ENCODE results near the gene ABCC10. TPM values are rescaled to one million over a fixed set of nuclear protein-coding genes. Genes with fewer than 3 reads are reported as not detected.
"Not testable (repeated sequence)": the region's sequence is repeated elsewhere in the genome, so short reads cannot be mapped to it uniquely, and the experiment has no call there.

ABCC10 gene, protein sequence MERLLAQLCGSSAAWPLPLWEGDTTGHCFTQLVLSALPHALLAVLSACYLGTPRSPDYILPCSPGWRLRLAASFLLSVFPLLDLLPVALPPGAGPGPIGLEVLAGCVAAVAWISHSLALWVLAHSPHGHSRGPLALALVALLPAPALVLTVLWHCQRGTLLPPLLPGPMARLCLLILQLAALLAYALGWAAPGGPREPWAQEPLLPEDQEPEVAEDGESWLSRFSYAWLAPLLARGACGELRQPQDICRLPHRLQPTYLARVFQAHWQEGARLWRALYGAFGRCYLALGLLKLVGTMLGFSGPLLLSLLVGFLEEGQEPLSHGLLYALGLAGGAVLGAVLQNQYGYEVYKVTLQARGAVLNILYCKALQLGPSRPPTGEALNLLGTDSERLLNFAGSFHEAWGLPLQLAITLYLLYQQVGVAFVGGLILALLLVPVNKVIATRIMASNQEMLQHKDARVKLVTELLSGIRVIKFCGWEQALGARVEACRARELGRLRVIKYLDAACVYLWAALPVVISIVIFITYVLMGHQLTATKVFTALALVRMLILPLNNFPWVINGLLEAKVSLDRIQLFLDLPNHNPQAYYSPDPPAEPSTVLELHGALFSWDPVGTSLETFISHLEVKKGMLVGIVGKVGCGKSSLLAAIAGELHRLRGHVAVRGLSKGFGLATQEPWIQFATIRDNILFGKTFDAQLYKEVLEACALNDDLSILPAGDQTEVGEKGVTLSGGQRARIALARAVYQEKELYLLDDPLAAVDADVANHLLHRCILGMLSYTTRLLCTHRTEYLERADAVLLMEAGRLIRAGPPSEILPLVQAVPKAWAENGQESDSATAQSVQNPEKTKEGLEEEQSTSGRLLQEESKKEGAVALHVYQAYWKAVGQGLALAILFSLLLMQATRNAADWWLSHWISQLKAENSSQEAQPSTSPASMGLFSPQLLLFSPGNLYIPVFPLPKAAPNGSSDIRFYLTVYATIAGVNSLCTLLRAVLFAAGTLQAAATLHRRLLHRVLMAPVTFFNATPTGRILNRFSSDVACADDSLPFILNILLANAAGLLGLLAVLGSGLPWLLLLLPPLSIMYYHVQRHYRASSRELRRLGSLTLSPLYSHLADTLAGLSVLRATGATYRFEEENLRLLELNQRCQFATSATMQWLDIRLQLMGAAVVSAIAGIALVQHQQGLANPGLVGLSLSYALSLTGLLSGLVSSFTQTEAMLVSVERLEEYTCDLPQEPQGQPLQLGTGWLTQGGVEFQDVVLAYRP (N-terminal part only)
- polyA plus RNA-seq (ENCODE audit: insufficient read length in 12 of 12): 10 to 100 TPM in 11 of 12 donors, not detected in 1; 11.8 to 29.7 (median 15.5) TPM
- long read RNA-seq, donor 1, partial matches to known transcripts: 0 of 1 reads
- long read RNA-seq, donor 1, other reads (novel, unspliced or antisense): 0 of 1 reads
- long read RNA-seq, donor 2, partial matches to known transcripts: 5 of 5 reads
- long read RNA-seq, donor 2, other reads (novel, unspliced or antisense): 0 of 5 reads
- long read RNA-seq, donor 3, full-length matches to known transcripts: 1 of 1 reads
- long read RNA-seq, donor 3, partial matches to known transcripts: 0 of 1 reads
- long read RNA-seq, donor 3, other reads (novel, unspliced or antisense): 0 of 1 reads
- long read RNA-seq, donor 4: 0 reads
- long read RNA-seq, donor 5: 0 reads
- long read RNA-seq, donor 6, partial matches to known transcripts: 0 of 1 reads
- long read RNA-seq, donor 6, other reads (novel, unspliced or antisense): 0 of 1 reads
- long read RNA-seq, donor 7: 0 reads
- long read RNA-seq, donor 8, partial matches to known transcripts: 5 of 5 reads
- long read RNA-seq, donor 8, other reads (novel, unspliced or antisense): 0 of 5 reads
- long read RNA-seq, donor 9, partial matches to known transcripts: 5 of 5 reads
- long read RNA-seq, donor 9, other reads (novel, unspliced or antisense): 0 of 5 reads
- long read RNA-seq, donor 10, full-length matches to known transcripts: 1 of 6 reads
- long read RNA-seq, donor 10, partial matches to known transcripts: 5 of 6 reads
- long read RNA-seq, donor 10, other reads (novel, unspliced or antisense): 0 of 6 reads
- long read RNA-seq, donor 11, full-length matches to known transcripts: 1 of 1 reads
- long read RNA-seq, donor 11, partial matches to known transcripts: 0 of 1 reads
- long read RNA-seq, donor 11, other reads (novel, unspliced or antisense): 0 of 1 reads

DNA sequence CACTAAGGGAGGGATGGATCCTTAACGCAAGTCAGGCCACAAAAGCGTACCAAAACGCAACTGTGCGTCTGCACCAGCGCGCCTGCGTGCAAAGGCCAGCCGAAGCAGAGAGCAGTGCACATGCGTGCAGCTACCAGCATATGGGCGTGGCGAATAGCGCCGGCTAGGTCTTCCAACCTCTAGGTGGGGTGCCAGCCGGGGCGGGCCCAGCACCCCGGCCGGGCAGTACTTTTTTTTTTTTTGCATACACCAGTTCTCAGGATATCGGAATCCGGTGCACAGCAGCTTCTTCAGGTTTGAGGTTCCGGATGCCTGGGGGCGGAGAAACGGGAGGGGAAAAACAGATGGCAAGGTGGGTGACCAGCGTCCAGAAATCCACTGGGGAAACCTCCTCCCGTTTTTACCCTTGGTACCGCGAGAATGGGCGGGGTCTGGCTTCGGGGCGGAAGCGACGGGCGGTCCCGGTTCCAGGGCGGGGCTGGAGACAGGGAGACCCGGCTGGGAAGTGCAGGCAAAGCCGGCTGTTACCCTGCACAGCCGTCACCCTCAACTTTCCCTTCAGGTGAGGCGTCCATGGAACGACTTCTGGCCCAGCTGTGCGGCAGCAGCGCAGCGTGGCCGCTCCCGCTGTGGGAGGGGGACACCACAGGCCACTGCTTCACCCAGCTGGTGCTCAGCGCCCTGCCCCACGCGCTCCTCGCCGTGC lies at the start of gene ABCC10:
Gene ABCC10 (plus strand): TSS at position 136 of the 706 bp plus-strand sequence. CDS start 438 bp downstream, at position 574.
- DNase-seq: peak; percentile 96

DNA sequence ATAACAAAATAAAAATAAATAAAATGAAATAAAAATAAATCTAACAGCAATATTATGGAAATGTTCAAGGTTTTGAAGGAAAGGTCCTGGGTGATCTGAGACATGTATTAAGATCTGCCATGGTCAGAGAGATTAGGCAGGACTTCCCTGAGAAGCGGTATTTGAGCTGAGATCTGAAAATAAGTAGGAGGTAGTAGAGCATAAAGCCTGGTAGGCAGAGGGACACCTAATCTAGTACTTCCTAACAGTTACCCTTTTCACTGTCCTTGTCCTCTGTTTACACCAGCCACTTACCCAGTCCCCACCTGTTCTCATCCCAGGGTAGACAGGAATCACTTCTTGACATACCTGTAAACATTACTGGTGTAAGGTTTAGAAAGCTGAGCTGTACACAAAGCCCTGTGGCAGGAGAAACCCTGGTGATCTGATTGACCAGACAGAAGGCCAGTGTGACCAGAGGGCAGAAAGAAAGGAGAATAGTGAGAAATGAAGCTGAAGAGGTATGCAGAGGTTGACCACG lies 49.6 kb upstream of the ABCC10 start:
- DNase-seq: no peak

DNA sequence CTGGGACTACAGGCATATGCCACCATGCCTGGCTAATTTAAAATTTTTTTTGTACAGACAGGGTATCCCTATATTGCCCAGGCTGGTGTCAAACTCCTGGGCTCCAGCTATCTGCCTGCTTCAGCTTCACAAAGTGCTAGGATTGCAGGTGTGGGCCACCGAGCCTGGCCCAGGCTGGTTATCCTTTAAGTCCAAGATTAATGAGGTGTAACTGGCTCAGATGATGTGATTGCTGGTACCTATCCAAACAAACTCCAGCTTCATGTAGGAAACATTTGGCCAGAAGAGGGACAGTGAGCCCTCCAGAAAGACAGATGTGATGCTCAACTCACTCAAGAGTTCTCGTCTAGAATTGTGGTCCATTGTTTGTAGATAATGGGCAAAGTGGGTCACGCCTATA lies 48.7 kb upstream of the ABCC10 start:
- no peak for DNase-seq

DNA sequence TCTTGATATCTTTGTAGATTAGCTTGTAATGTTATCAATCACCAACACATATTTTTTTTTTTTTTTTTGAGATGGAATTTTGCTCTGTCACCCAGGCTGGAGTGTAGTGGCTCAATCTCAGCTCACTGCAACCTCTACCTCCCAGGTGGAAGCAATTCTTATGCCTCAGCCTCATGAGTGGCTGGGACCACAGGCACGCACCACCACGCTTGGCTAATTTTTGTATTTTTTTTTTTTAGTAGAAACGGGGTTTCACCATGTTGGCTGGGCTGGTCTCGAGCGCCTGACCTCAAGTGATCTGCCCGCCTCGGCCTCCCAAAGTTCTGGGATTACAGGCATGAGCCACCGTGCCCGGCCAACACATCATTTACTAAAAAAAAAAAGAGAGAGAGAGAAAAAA lies 46.5 kb upstream of the ABCC10 start:
- DNase-seq: not testable (repeated sequence)

DNA sequence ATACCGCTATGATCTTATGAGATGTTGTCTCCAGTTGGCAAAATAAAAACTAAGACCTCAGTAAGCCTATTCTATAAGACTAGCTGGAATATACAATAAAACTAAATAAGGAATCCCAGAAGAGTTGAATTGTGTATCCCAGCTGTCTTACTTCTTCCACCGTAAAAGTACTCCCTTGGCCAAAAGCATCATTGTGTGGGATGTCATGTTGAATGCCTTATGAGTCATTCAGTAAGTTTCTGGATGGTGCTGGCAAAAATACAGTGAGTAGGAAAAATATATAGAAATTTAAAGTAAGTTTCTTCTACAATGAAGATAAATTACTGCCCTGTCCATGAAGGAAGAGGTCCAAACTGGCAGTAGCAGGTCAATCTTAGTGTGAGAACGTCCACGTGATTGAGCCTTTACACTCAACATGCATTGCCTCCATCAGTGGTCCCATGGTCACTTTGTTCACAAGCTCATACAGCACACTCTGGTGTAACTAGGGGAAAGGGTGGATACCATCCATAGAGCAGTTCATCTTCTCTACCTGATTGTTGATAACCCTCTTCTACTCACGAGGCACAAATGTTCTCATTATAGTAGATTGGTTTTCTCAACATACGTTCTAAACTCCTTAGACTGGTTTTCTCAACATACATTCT lies 44.2 kb upstream of the ABCC10 start:
- DNase-seq: no peak

DNA sequence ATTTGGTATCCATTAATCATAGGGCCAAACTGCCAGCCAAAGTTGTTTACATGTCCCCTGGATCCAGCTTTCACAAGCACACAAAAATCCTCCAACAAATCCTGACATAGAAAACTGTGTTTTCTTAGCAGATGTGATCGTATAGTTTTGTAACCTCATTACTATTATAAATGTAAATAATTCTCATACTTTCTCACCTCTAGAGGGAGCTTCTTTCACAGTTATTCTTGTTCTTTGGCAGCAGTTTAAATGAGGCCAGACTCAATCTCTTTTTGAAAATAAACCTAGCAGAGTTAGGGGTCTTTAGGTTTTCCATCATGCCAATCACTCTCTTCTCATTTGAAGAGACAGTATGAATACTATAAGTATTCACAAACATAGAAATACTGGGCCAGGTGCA lies 40.8 kb upstream of the ABCC10 start:
- no peak for DNase-seq

DNA sequence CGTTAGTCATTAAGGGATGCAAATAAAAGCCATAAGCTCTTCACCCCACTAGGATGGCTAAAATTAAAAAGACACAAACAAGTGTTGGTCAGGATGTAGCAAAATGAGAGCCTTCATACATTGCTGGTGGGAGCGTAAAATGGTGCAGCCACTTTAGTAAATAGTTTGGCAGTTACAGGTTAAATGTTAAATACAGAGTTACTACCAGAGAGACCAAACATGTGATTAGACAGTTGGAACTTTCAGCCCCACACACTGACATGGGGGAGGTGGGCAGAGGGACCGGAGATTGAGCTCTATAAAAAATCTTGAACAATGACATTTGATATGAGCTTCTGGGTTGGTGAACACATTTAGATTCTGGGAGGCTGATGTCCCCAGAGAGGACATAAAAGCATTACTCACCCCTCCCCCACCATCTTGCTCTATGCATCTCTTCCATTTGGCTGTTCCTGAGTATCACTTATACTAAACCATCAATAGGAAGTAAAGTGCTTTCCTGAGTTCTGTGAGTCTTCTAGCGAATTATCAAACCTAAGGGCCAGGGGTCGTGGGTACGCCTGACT lies 37.5 kb upstream of the ABCC10 start:
- no peak for DNase-seq

DNA sequence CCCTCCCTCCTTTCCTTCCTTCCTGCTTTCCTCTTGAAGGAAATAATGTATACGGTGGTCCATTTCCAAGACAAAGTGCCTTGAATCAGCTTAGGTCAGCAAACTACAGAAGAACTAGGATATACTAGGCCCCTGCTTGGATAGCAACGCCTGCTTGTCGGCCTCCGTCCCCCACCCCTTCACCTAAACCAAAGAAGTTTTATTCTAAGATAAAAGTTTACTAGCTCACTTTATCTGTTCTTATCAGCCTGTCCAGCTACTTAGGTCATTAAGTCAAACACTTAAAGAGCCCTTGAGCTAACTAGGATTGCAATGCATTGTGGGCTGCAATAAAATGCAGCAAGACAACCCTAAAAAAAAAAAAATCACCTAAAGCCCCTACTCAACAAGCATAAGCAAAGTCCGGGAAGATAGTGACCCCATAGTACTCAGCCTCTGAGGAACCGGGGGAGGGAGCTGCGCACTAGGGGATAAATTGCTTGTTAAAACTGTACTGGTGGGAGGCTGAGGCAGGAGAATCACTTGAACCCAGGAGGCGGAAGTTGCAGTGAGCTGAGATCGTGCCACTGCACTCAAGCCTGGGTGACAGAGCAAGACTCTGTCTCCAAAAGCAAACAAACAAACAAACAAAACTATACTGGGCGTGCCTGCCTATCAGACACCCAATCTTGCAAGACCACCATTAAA lies 36.4 kb upstream of the ABCC10 start:
- DNase-seq: not testable (repeated sequence)

DNA sequence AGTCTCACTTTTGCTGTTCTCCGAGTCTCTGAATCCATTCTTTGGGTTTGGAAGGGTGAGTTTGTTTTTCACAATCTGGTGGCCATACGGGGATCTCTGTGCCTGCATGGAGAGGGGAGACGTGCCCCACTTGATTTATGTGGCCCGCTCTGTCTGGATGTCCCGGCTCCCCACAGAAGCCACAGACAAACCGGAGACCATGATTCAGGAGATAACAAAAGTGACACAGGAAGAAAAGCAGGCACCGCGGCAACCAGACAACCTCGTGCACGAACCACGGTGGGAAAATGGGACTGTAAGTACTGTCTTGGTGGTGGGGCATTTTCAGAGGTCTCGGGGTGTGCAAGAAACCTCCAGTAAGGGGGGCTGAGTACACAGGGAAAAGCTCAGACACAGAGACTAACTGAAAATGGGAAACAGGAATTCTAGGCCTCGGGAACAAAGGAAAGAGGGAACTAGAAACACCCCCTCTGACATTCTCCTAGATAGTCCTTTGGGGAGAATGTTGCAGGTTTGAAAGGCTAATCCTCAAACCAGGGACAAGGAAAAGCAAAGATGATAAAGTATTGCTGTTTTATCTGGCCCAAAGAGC lies 35.8 kb upstream of the ABCC10 start:
- DNase-seq: no peak

DNA sequence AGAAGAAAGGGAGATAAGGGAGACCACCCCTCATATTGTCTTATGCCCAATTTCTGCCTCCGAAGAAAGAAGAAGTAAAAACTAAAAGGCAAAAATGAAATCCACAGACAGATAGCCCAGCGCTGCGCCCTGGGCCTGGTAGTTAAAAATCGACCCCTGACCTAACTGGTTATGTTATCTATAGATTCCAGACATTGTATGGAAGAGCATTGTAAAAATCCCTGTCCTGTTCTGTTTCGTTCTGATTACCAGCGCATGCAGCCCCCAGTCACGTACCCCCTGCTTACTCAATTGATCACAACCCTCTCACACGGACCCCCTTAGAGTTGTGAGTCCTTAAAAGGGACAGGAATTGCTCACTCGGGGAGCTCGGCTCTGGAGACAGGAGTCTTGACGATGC lies 34.2 kb upstream of the ABCC10 start:
- not testable (repeated sequence) for DNase-seq

DNA sequence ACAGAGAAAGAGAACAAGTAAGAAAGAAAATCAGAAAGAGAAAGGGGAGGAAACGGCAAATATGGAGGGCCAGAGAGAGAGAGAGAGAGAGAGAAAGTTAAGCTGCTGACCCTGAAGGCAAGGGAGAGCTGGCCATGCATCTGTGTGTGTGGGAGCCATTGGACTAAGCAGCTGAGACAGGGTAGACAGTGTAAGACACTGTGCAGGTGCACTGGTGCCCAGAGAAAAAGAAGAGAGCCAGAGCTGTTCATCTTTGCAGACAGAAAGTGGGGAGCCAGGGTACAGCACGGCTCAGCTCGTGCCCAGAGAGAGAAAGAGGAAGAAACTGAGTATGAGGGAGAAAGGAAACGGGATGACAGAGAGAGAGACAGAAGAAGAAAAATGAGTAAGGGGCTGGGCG lies 33.7 kb upstream of the ABCC10 start:
- no peak for DNase-seq

DNA sequence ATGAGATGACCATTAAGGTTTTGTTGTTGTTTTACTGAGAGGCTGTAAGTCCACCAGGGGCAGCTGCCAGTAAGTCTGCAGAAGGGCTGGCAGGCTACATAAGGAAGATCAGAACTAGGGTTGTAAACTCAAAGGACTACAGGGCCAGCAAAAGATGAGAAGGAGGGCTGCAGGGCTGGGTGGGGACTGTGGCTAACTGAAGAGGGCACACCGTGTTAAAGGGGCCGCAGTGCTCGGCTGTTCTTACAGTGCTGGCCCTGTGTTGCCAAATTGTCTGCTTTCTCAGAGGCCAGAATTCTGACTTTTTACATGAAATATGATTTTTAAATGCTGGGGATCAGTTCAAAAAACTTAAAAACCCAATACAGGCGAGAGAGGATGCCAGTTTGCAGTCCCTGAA lies 32.4 kb upstream of the ABCC10 start:
- DNase-seq: no peak

DNA sequence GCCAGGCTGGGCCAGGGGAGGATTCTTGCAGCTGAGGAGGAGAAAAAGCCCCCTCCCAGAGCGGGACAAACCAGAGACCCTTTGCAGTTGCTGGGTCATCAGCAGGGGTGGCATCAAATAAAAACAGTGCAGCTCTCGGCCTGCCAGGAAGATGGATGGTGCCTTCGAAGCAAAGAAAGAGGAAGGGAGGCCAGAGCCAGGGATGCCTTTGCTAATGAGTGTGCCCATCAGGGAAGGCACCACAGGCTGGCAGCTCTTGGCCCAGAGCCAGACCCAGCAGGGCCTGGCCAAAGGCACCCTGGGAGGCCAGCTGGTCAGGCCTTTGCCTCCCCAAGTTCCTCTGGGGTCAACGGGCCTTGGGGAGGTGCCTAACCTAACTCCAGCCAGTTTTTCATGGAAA lies 31.6 kb upstream of the ABCC10 start:
- no peak for DNase-seq

DNA sequence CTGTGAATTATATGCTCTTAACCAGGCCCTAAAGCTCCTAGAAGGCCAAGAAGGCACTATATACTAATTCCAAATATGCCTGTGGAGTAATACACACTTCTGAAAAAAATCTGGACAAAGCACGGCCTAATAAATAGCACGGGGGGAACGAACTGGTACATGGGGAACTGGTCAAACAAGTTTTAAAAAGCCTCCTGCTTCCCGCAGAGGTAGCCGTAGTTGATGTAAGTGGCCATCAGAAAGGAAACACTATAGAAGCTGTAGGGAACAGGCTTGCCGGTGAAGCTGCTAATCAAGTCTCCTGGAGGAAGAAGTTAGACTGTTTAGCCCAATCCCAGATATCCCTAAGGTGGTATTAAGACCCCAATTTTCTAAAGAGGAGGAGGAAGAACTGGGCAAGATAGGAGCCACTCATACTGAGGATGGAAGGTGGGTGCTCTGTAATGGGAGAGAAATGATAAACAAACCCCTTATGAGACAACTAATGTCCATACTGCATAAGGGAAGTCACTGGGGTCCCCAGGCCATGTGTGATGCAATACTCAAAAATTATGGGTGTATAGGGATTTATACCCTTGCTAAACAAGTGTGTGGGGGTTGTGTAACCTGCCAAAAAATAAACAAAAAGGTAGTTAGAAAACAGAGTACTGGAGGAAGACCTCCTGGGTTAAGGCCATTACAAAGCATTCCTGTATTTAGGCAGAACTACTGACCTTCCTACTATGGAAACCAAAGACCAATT lies 30.8 kb upstream of the ABCC10 start:
- no peak for DNase-seq

DNA sequence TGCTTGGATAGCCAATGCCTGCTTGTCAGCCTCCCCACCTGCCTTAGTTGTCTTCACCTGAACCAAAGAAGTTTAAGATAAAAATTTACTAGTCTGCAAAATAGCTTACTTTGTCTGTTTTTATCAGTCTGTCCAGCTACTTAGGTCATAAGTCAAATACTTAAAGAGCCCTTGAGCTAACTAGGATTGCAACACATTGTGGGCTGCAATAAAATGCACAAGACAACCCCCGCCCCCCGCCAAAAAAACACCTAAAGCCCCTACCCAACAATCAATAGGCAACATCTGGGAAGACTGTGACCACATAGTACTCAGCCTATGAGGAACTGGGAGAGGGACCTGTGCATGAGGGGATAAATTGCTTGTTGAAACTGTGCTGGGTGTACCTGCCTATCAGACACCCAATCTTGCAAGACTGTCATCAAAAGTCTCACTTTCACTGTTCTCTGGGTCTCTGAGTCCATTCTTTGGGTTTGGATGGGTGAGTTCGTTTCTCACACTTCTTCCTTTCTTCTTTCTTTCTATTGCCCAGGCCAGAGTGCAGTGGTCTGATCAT lies 27.3 kb upstream of the ABCC10 start:
- DNase-seq: no peak

DNA sequence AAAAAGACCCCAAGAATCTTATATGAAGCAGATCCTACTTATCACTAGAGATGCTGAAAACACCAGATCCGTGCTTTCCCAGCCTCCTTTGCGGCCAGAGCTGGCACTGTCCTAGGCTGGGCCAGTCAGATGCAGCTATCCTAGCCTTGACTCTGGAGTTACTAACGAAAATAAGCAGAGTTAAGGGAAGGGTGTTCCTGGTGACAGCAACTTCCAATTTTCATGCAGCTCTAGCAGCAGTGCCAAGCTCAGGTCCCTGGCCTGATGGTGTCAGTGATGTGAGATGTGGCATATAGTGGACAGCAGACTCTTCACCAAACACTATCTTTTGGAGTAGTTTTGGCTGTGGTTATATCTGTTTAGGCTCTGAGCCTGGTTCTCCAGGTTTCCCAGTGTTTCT lies 25.6 kb upstream of the ABCC10 start:
- DNase-seq: no peak
